ENCODE data around the gene KRT73.

GRCh38 chr12:52582971-52583456, 35.3 kb downstream of the KRT73 start:
- TF ChIP-seq POLR2AphosphoS5 (IDR thresholded peaks at IDR 0.05) = no peak
- TF ChIP-seq, protein P1, sequence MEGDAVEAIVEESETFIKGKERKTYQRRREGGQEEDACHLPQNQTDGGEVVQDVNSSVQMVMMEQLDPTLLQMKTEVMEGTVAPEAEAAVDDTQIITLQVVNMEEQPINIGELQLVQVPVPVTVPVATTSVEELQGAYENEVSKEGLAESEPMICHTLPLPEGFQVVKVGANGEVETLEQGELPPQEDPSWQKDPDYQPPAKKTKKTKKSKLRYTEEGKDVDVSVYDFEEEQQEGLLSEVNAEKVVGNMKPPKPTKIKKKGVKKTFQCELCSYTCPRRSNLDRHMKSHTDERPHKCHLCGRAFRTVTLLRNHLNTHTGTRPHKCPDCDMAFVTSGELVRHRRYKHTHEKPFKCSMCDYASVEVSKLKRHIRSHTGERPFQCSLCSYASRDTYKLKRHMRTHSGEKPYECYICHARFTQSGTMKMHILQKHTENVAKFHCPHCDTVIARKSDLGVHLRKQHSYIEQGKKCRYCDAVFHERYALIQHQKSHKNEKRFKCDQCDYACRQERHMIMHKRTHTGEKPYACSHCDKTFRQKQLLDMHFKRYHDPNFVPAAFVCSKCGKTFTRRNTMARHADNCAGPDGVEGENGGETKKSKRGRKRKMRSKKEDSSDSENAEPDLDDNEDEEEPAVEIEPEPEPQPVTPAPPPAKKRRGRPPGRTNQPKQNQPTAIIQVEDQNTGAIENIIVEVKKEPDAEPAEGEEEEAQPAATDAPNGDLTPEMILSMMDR (IDR thresholded peaks at IDR 0.05) = peak; percentile 41 to 82 (median 64)
